Measurements from ENCODE around the gene NCAM2. TPM values are rescaled to one million over a fixed set of nuclear protein-coding genes. Genes with fewer than 3 reads are reported as not detected.

Gene NCAM2
- total RNA-seq, 1 donor from 2014 or later, result 7.6 TPM

DNA sequence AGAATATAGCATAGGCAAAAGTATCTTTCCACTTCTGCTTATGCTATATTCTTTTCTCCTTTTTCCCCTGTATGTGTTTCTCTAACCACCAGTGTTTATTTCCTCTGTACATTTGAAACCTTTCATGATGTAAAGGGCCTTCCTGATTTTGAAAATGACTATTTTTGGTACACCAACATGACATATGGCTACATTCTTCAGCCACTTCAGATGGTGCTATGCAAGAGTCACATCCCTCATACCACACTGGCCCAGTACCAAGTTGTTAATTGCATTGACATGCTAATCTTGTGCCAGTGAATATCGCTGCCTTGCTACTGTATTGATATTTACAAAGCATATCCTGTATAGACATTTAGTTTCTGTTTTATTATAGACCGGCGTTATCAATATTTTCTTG is 408.7 kb downstream of the NCAM2 start:
- DNase-seq (ENCODE audit: extremely low read depth, low read depth, low spot score), result no peak

DNA sequence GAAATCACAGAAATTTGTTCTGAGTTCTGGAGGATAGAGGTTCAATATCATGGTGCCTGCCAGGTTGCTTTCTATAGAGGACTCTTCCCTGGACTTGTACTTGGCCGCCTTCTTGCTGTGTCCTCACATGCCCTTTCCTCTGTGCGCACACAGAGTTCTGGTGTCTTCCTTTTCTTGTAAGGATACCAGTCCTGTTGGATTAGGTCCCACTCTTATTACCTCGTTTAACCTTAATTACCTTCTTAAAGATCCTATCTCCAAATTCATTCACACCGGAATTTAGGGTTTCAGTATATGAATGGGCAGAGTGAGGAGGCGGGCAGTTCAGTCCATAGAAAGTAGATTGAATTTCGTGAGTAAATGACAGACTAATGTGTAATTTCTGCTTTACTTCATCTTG is 413.9 kb downstream of the NCAM2 start:
- no peak for DNase-seq (ENCODE audit: extremely low read depth, low read depth, low spot score)

DNA sequence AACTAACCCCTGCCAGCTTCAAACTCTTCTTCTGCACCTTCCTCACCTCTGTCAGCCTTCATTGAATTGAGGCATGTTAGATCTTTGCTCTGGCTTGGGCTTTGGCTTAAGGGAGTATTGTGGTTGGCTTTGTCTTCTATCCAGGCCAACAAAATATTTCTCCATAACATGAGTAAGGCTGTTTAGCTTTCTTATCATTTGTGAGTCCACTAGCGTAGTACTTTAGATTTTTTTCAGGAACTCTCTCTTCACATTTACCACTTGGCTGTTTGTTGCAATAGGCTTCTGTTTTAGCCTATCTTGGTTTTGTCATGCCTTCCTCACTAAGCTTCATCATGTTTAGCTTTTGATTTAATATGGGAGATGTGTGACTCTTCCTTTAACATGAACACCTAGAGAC is 417.5 kb downstream of the NCAM2 start:
- DNase-seq (ENCODE audit: extremely low read depth, low read depth, low spot score), result no peak

DNA sequence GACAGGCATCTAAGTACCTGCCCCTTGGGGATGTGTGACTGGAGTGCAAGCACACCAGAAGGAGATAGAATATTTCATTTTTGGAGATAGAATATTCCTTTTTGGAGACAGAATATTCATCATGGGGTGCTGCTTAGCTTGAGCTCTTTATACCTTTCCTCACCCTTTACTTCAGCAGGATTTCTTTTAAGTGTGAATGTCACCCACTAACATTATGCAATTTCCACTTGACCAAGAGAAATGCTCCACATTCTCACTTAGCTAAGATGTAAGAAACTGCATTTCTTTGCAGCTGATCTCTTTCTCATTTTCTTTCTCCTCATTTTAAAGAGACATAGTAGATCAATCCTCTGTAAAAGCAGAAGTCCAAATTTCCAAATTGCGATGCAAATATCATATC is 436.7 kb downstream of the NCAM2 start:
- DNase-seq (ENCODE audit: extremely low read depth, low read depth, low spot score), result no peak

DNA sequence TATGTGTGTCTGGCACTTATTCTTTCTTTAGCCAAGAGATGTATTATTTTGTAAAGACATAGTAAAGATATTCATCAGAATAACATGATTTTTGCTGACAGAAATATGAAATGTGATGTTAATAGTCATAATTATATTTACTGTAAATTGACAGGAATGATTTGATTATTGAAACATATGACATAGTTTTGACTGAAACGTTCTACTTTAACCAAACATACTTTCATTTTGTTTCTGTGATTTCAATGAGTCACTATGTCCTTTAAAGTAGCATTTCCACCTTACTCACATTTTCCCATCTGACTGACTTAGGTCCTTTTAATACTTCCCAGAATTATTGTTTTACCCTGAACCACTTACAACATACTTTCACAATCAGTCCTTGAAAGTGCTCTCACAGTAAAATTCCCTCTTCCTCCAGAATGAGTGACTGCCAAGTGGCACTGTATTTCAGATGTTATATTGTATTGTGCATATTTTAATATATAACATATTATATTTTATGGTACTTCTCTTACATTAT is 437.9 kb downstream of the NCAM2 start:
- DNase-seq (ENCODE audit: extremely low read depth, low read depth, low spot score), result peak; percentile 1

DNA sequence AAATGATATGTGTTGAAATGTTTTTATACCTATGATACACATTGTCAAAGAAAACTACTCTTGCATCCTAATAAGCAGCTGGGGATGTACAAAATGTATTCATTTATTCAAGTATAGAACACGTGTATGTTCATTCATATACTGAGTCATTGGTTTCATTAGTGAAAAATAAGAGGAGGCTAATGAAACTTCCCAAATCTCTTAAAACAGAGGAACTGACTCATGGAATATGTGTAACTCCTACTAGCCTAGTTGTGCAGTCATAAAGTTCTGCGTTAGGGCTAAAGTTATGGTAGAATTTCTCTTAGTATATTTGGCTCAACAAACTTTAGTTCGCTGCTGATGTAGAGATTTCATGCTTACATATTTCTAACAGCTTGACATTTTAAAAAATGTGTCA is 441.6 kb downstream of the NCAM2 start:
- DNase-seq (ENCODE audit: extremely low read depth, low read depth, low spot score), result no peak

DNA sequence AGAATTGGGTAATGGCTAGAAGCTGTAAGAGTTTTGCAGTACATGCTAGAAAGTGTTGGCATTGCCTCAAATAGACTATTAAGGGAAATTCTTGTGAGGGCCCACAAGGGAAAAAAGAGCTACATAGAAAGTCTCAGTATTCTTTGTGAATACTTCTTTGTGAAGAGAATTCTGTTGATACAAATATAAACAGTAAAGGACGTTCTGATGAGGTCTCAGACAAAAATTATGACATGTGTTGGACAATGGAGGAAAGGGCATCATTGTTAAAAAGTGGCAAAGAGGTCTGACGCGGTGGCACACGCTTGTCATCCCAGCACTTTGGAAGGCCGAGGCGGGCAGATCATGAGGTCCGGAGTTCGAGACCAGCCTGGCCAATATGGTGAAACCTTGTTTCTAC is 458.9 kb downstream of the NCAM2 start:
- no peak for DNase-seq (ENCODE audit: extremely low read depth, low read depth, low spot score)

DNA sequence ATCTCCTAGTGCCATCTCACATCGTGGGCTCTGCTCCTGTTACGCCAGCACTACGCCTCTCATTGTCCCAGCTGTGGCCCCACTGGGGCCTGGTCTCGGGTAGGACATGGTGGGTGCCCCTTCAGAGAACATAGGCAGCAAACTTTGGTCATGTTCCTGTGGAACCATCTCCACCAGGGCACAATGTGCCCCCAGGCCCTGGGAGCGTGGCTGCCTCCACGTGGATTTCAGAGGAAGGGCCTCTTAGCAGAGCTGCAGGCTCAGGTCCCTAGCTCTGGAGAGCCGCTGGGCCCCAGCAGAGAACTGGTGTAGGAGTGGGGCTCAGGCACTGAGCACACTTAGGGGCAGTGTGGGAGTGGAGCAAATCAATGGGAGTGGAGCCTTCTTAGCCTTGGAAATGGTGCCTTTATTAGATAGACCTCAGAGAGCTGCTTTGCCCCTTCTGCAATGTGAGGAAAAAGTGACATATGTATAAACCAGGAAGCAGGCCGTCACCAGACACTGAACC is 460.0 kb downstream of the NCAM2 start:
- no peak for DNase-seq (ENCODE audit: extremely low read depth, low read depth, low spot score)

DNA sequence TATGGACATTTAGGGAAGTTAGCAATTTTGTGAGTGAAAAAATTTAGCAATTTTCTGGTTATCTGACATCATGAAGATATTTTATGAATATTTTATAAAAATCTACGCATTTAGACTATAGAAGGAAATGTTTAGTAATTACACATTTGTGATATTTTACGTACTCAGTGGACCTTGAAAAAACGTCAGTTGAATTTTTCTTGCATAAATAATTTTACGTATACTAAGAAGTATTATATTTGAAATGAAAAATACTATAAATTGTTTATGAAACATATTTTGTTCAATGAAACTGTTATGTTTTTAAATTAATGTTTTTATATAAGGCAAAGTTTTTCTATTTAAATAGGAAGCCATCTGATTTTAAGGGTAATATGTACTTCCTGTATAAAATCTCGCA is 462.8 kb downstream of the NCAM2 start:
- DNase-seq (ENCODE audit: extremely low read depth, low read depth, low spot score), result no peak

DNA sequence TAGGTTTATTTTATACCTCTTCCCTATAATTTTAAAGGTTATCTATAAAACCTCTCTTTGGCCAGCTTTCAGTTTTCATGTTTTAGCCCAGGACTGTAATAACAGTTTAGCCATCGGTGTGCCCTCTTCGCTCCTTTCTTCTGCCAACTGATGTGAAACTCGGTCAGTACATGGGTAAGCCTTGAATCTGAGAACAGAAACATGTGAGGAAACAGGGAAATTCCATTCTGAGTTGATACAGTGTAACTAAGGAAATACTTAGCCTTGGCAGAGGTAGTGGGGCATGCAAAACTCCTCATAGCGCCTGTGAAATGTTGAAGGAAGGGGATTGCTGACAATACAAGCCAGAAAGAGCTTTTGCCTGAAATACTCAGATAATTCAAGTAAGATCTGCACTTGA is 465.2 kb downstream of the NCAM2 start:
- no peak for DNase-seq (ENCODE audit: extremely low read depth, low read depth, low spot score)

DNA sequence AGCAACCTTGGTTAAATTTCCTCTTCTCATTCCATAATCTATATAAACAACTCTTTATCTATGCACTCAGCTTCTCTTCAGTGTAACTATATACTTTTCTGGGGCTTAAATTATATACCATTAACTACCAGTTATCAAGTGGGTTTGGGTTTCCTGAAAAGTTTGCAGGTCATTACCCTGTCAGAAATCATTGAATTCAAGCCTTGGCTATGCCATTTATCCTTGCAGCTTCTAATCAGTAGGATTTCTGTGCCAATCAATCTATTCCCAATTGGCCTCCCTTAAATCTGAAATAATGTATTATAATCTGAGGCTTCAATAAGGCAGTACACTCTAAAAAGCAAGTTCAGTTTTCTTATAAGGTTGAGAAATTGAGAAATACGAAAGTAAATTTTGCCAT is 466.5 kb downstream of the NCAM2 start:
- DNase-seq (ENCODE audit: extremely low read depth, low read depth, low spot score), result no peak

DNA sequence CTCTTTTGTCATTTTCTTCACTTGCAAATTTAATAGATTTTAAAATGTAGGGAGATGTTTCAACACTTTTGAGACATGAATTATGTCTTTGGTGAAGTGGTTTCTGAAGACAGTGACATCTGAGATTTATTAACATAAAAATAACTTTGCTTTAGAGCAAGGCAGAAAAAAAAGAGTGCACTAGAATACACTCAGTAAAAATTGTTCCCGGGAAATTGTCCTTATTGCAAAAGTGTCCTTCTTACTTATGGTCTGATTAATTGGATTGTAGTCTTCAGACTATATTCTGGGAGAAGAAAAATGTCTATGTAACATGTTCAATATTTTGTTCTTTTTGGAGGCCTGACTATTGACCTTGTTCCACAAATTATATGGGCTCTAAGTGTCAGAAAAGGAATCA is 468.5 kb downstream of the NCAM2 start:
- no peak for DNase-seq (ENCODE audit: extremely low read depth, low read depth, low spot score)

DNA sequence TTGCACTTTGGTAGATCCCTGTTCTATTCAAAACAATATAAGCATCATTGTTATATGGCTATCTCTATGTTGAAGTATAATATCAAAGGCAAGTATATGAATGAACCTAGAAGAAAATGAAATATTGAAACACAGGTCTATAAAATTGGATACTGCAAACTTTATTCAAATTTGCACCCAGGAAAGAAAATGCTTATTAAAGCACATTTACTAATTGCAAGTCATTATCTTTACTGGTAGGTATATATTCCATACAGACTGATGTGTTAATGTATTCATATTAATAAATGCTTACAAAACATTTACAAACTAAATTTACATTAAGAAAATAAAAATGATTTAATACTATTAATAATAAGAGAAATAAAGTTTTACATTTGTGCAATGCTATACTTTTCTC is 469.8 kb downstream of the NCAM2 start:
- no peak for DNase-seq (ENCODE audit: extremely low read depth, low read depth, low spot score)

DNA sequence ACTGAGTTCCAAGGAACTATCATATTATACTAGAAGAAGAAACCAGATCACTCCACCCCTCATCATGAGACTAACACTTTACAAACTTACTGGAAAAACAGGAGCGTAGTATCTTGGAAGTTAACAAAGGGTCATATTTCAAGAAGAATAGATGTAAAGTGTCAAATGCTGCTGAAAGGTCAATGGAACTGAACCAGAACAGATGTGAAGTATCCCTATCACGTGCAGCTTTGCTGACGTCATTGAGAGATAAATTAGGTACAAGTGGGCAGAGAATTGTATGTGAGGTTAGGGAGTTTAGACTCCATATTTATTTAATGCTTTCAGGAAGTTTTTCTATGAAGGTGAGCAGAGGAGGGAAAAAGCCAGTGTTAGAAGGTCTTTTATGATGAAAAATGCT is 483.0 kb downstream of the NCAM2 start:
- DNase-seq (ENCODE audit: extremely low read depth, low read depth, low spot score), result no peak

DNA sequence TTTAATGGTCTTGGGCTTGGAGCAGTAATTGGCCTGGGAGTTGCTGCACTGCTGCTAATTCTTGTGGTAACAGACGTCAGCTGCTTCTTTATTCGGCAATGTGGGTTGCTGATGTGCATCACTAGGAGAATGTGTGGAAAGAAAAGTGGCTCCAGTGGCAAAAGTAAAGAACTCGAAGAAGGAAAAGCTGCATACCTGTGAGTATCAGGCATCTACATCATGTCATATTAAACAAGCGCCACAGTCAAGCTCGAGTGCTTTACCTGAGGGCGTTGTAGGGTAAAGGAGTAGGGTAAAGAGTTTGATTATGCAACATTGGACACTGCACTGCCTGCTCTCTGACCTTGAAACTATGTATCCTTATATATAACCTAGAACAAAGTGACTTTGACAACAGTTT is 510.6 kb downstream of the NCAM2 start:
- DNase-seq (ENCODE audit: extremely low read depth, low read depth, low spot score), result no peak

DNA sequence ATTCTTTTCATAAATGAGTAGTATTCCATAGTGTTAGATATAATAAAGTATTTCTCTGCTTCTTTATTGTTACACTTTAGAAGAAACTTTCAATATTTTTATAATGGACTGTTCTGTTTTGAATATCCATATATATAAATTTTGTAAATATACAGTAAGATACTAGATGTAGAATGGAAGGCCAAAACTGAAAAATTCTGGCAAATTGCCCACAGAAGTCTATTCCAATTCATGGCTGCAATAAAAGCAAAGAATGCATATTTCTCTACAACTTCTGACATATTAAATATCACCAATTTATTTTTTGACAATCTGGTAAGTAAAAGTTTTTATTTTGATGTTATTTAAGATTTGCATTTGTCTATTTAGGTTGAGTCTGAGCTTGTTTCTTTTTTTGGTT is 532.5 kb downstream of the NCAM2 start:
- no peak for DNase-seq (ENCODE audit: extremely low read depth, low read depth, low spot score)

DNA sequence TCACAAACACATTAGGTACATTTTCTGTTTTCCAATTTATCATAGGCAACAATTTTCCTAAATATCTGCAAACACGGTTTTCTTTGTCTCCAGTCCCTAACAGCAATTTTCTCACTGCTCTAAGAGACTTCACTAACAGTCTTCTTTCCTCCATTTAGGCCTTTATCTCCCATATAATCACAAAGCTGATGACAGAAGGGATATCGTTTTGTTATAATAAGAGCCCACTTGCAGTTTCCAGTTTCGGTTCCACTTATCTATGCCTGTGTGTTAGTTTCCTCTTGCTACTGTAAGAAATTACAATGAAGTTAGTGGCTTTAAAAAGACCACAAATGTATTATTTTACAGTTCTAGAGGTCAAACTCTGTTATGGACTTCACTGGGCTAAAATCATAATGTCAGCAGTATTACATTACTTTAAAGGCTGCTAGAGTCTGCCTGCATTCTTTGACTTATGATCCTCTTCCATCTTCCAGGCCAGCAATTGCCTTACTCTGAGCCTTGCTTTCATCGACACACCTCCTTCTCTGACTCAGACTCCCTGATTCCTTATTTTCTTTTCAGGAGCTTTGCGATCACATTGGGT is 549.3 kb downstream of the NCAM2 start:
- no peak for DNase-seq (ENCODE audit: extremely low read depth, low read depth, low spot score)

DNA sequence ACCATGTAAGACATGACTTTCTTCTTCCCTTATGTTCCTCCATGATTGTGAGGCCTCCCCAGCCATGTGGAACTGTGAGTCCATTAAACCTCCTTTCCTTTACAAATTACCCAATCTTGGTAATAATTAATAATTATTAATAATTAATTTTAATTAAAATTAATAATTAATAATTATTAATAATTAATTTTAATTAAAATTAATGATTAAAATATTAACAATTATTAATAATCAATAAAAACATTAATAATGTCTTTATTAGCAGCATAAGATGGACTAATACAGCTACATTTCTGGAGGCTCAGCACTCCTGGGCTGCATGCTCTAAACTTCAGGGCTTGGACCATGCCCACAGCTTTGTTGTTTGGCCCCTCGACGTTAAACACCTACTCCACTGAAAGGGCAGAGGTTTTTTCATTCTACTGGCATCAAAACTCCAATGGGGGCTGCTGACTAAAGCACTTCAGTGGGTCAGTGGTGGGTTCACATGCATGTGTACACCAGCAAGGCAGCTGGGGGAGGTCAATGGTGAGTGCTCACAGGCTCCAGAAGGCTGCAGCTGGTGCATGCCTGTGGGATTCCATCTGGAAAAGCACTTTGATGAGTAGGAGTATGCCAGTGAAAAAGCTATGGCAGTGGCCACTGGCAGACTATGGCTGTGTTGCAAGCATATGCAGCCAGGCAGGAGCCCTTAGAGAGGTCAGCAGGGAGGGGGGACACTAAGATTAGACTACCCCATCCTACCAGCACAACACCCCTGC is 561.3 kb downstream of the NCAM2 start:
- DNase-seq (ENCODE audit: extremely low read depth, low read depth, low spot score), result no peak
